Liver (tissue), 9 donors: ENCODE results near the gene PFN3. TPM values are rescaled to one million over a fixed set of nuclear protein-coding genes. Genes with fewer than 3 reads are reported as not detected.
A peak's percentile ranks its signal among the peaks of the same experiment; 100 is the strongest.

Experiments used
- DNase-seq: peaks from one replicate; pipeline ENCODE4 v3.0.0-alpha.2; 2017; ENCODE audit warnings: low spot score
- H3K27ac ChIP-seq, 2 donors: one replicate each; pipeline ENCODE4 v1.7.0; 2013; ENCODE audit warnings: inconsistent platforms in 2 of 2, low read length in 2 of 2, control low read depth in 1 of 2, low read depth in 1 of 2, mild to moderate bottlenecking in 1 of 2
- H3K27me3 ChIP-seq, 4 donors: one replicate each; pipeline versions ENCODE4 v1.6.1 to v1.7.0; 2013; ENCODE audit warnings: low read length in 3 of 4, inconsistent platforms in 1 of 4, mild to moderate bottlenecking in 1 of 4, moderate library complexity in 1 of 4; ENCODE audit not compliant: control insufficient read depth in 4 of 4, insufficient read depth in 4 of 4
- H3K36me3 ChIP-seq, 4 donors: one replicate each; pipeline versions ENCODE4 v1.6.1 to v1.7.0; 2013; ENCODE audit warnings: low read length in 3 of 4, mild to moderate bottlenecking in 3 of 4, low read depth in 1 of 4, moderate library complexity in 1 of 4; ENCODE audit not compliant: control insufficient read depth in 4 of 4, insufficient read depth in 3 of 4
- H3K4me1 ChIP-seq, 4 donors: one replicate each; pipeline versions ENCODE4 v1.6.1 to v1.7.0; 2013; ENCODE audit warnings: low read length in 3 of 4, mild to moderate bottlenecking in 3 of 4, moderate library complexity in 1 of 4; ENCODE audit not compliant: control insufficient read depth in 4 of 4, insufficient read depth in 4 of 4
- H3K4me3 ChIP-seq, 3 donors: one replicate each; pipeline versions ENCODE4 v1.6.1 to v1.7.0; 2013; ENCODE audit warnings: low read length in 3 of 3, control low read depth in 1 of 3, low read depth in 1 of 3, mild to moderate bottlenecking in 1 of 3
- H3K9ac ChIP-seq, 2 donors: one replicate each; pipeline ENCODE4 v1.7.0; 2013; ENCODE audit warnings: low read length in 2 of 2, mild to moderate bottlenecking in 2 of 2, moderate library complexity in 2 of 2, control low read depth in 1 of 2, low read depth in 1 of 2
- H3K9me3 ChIP-seq, 4 donors: one replicate each; pipeline versions ENCODE4 v1.6.1 to v1.7.0; 2013; ENCODE audit warnings: low read length in 3 of 4; ENCODE audit not compliant: control insufficient read depth in 4 of 4
- CTCF ChIP-seq: fragments of 150-350 bp; IDR thresholded peaks from 2 replicates; pipeline ENCODE4 v1.5.1; 2017; ENCODE audit warnings: improper control_type of control experiment, low read depth, low read length; ENCODE audit not compliant: missing input control
- FOXA1 ChIP-seq: IDR thresholded peaks from 2 replicates; pipeline ENCODE4 v1.6.1; 2016; ENCODE audit warnings: antibody characterized with exemption
- FOXA2 ChIP-seq: IDR thresholded peaks from 2 replicates; pipeline ENCODE4 v1.6.1; 2016; ENCODE audit warnings: antibody characterized with exemption
- HNF4A ChIP-seq, 2 donors: conservative IDR thresholded peaks; 2 replicates each; pipeline ENCODE4 v1.6.1; 2016; ENCODE audit warnings: antibody characterized with exemption in 2 of 2, mild to moderate bottlenecking in 2 of 2
- HNF4G ChIP-seq: IDR thresholded peaks from 2 replicates; pipeline ENCODE4 v1.6.1; 2016; ENCODE audit warnings: antibody characterized with exemption
- NR2F2 ChIP-seq: IDR thresholded peaks from 2 replicates; pipeline ENCODE4 v1.6.1; 2016; ENCODE audit warnings: antibody characterized with exemption
- RAD21 ChIP-seq, 2 donors: IDR thresholded peaks; 2 replicates each; pipeline ENCODE4 v1.6.1; 2016; ENCODE audit warnings: antibody characterized with exemption in 2 of 2, mild to moderate bottlenecking in 2 of 2
- REST ChIP-seq: IDR thresholded peaks from 2 replicates; pipeline ENCODE4 v1.6.1; 2016; ENCODE audit warnings: antibody characterized with exemption, mild to moderate bottlenecking
- RXRA ChIP-seq, 2 donors: IDR thresholded peaks; 2 replicates each; pipeline ENCODE4 v1.6.1; 2017 to 2018; ENCODE audit warnings: antibody characterized with exemption in 2 of 2, mild to moderate bottlenecking in 1 of 2
- SP1 ChIP-seq: IDR thresholded peaks from 2 replicates; pipeline ENCODE4 v1.6.1; 2018; ENCODE audit warnings: antibody characterized with exemption, mild to moderate bottlenecking
- TAF1 ChIP-seq: conservative IDR thresholded peaks from 2 replicates; pipeline ENCODE4 v1.6.1; 2016; ENCODE audit warnings: antibody characterized with exemption, mild to moderate bottlenecking
- WGBS: extraction: QIAGEN DNeasy Blood & Tissue Kit; methylation state at CpG from one replicate; pipeline ENCODE4 v1.1.7; 2013; 5-methylcytosine and 5-hydroxymethylcytosine counted together
- polyA plus RNA-seq, 2 donors: library from polyadenylated mRNA; stranded (reverse) in 1 of 2; unstranded in 1 of 2; fragments of 200-250 nt in 1 of 2; fragments of >200 nt in 1 of 2; fragmentation: Nextera tagmentation in 1 of 2; extraction: Ambion mirVana in 1 of 2; gene quantifications; one replicate each; pipeline versions ENCODE4 v1.2.1 to v1.2.3, GENCODE V29; 2013 to 2015
- total RNA-seq, 2 donors: library from RNA; depleted of rRNA; stranded (reverse); fragments of >200 nt; gene quantifications; one replicate each; pipeline ENCODE4 v1.2.3, GENCODE V29; 2014
- donor health status: healthy.
- donor health status: healthy.
- donor health status: healthy.
- donor health status: healthy.
- donor health status: healthy.

The PFN3 gene
- total and polyA plus RNA-seq, 4 donors = not detected

- peaks cover 5 to 18% (median 9%) of the 10 kb centered on the region in 4 donors for H3K4me1 ChIP-seq
Measured at GRCh38 chr5:177447611-177448243, 47.3 kb upstream of the PFN3 start.

GRCh38 chr5:177447066-177447610, 46.7 kb upstream of the PFN3 start:
- WGBS = under 1% methylated on average over 50 of the region's 52 CpGs
- H3K9ac ChIP-seq = no peak overlapping the region
- peak overlapping the region in 2 of 3 donors; percentile 37 to 65 for H3K4me3 ChIP-seq
- DNase-seq = no peak
- H3K9me3 ChIP-seq = no peaks in the 10 kb centered on the region
- peaks cover 5 to 18% (median 9%) of the 10 kb centered on the region in 4 donors for H3K4me1 ChIP-seq
- no peaks in the 10 kb centered on the region for H3K27me3 ChIP-seq
- TF ChIP-seq REST (no peak), RAD21 (IDR thresholded peaks at IDR 0.05) (no peak), TAF1 (no peak), HNF4A (conservative IDR thresholded peaks at IDR 0.05) (no peak), RXRA (IDR thresholded peaks at IDR 0.05) (no peak), CTCF (no peak), NR2F2 (no peak), SP1 (no peak), FOXA1 (no peak), HNF4G (no peak)
- H3K36me3 ChIP-seq = no peaks in the 10 kb centered on the region
- no peak overlapping the region for H3K27ac ChIP-seq

More at GRCh38 chr5:177447611-177448243, 47.3 kb upstream of the PFN3 start:
- no peaks in the 10 kb centered on the region for H3K27me3 ChIP-seq
- no peak overlapping the region for H3K27ac ChIP-seq
- peak overlapping the region in 1 of 3 donors; percentile 65 for H3K4me3 ChIP-seq
- no peaks in the 10 kb centered on the region for H3K9me3 ChIP-seq
- H3K9ac ChIP-seq = no peak overlapping the region
- 14% methylated on average over 23 of the region's 23 CpGs for WGBS
- peak; percentile 54 for TF ChIP-seq NR2F2
- TF ChIP-seq FOXA2 = no peak
- no peak for DNase-seq
- no peaks in the 10 kb centered on the region for H3K36me3 ChIP-seq
